Measurements from ENCODE around the gene GDI1.

DNA sequence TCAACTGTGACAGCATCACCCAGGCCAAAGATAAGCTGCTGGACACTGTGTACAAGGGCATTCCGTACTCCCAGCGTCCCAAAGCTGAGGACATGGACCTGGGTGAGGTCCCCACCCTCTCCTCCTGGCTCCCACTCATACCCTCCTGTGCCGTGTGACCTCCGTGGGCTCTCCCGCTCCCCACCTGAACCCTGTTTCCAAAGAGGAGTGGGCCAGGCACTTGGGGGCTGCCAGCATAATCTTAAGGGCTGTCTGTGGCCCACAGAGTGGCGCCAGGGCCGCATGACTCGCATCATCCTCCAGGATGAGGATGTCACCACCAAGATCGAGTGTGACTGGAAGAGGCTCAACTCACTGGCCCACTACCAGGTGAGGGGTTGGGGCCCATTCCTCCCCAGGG lies 32.2 kb downstream of the GDI1 start:
- TF ChIP-seq, protein P1, sequence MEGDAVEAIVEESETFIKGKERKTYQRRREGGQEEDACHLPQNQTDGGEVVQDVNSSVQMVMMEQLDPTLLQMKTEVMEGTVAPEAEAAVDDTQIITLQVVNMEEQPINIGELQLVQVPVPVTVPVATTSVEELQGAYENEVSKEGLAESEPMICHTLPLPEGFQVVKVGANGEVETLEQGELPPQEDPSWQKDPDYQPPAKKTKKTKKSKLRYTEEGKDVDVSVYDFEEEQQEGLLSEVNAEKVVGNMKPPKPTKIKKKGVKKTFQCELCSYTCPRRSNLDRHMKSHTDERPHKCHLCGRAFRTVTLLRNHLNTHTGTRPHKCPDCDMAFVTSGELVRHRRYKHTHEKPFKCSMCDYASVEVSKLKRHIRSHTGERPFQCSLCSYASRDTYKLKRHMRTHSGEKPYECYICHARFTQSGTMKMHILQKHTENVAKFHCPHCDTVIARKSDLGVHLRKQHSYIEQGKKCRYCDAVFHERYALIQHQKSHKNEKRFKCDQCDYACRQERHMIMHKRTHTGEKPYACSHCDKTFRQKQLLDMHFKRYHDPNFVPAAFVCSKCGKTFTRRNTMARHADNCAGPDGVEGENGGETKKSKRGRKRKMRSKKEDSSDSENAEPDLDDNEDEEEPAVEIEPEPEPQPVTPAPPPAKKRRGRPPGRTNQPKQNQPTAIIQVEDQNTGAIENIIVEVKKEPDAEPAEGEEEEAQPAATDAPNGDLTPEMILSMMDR (IDR thresholded peaks at IDR 0.05), result no peak
- TF ChIP-seq POLR2A (IDR thresholded peaks at IDR 0.05) (no peak), EP300 (IDR thresholded peaks at IDR 0.05) (no peak)
